A673 (cell line): Measurements from ENCODE around the gene PCDHGB2. TPM values are rescaled to one million over a fixed set of nuclear protein-coding genes. Genes with fewer than 3 reads are reported as not detected.

Experiments
- BruUV-seq: library from RNA; stranded (reverse); fragments of 400-500 nt; replicated peaks from 2 replicates; lab custom pipeline; 2021; lab: Mats Ljungman, UMichigan
- CTCF ChIA-PET: fragments of 300-600 bp; sonication (Branson Sonifier 250); formaldehyde crosslinking; loops from one replicate; lab custom pipeline; 2022; ENCODE audit warnings: antibody characterized with exemption; lab: Charles Lee
- POLR2A ChIA-PET: fragments of 300-600 bp; sonication (Branson Sonifier 250); formaldehyde crosslinking; loops from one replicate; lab custom pipeline; 2022; ENCODE audit warnings: antibody characterized with exemption; ENCODE audit not compliant: low non-redundant PET; lab: Charles Lee
- DNase-seq: peaks from one replicate; pipeline ENCODE4 v3.0.0-alpha.2; 2015; ENCODE audit warnings: low spot score
- H3K27ac ChIP-seq: fragments of 200-600 bp; sonication (generic); 2 replicates; pipeline ENCODE4 v1.5.1; 2016; ENCODE audit warnings: mixed run types, low read depth, mild to moderate bottlenecking, mixed read lengths, antibody characterized with exemption, low read length; ENCODE audit not compliant: poor library complexity, severe bottlenecking
- H3K27me3 ChIP-seq: fragments of 200-600 bp; sonication (generic); replicated peaks from 2 replicates; pipeline ENCODE4 v1.6.1; 2017; ENCODE audit warnings: mixed run types, low read depth, mild to moderate bottlenecking, mixed read lengths, antibody characterized with exemption, low read length; ENCODE audit not compliant: insufficient read depth, poor library complexity
- H3K36me3 ChIP-seq: fragments of 200-600 bp; sonication (generic); 2 replicates; pipeline ENCODE4 v1.6.1; 2016; ENCODE audit warnings: mixed run types, mild to moderate bottlenecking, mixed read lengths, antibody characterized with exemption, low read length; ENCODE audit not compliant: insufficient read depth, poor library complexity, severe bottlenecking
- H3K4me1 ChIP-seq: fragments of 200-600 bp; sonication (generic); 2 replicates; pipeline ENCODE4 v1.6.1; 2017; ENCODE audit warnings: mixed run types, mild to moderate bottlenecking, mixed read lengths, antibody characterized with exemption, low read length; ENCODE audit not compliant: insufficient read depth, poor library complexity, severe bottlenecking
- H3K4me3 ChIP-seq: fragments of 200-600 bp; sonication (generic); 2 replicates; pipeline ENCODE4 v1.5.1; 2016; ENCODE audit warnings: low read depth, mixed run types, mild to moderate bottlenecking, mixed read lengths, low read length; ENCODE audit not compliant: poor library complexity, severe bottlenecking
- H3K9me3 ChIP-seq: fragments of 200-600 bp; sonication (generic); 2 replicates; pipeline ENCODE4 v1.6.1; 2016; ENCODE audit warnings: mixed run types, low read depth, mild to moderate bottlenecking, mixed read lengths, antibody characterized with exemption, low read length; ENCODE audit not compliant: poor library complexity, severe bottlenecking
- CTCF ChIP-seq: fragments of 300-800, 200-600 bp; sonication (generic); conservative IDR thresholded peaks from 2 replicates; pipeline ENCODE4 v1.5.1; 2017; ENCODE audit warnings: low read depth, mild to moderate bottlenecking, antibody characterized with exemption, low read length, moderate library complexity, mixed read lengths
- EZH2 ChIP-seq: fragments of 200-600 bp; sonication (generic); IDR thresholded peaks from 2 replicates; pipeline ENCODE4 v1.6.1; 2017; ENCODE audit warnings: borderline replicate concordance, low read depth, mild to moderate bottlenecking, mixed read lengths, antibody characterized with exemption, low read length; ENCODE audit not compliant: poor library complexity, severe bottlenecking
- intact Hi-C: fragments of 100-400 bp; cut with micrococcal nuclease; formaldehyde crosslinking; loops from one replicate; pipeline ENCODE4 v1.10.0; 2022; ENCODE audit not compliant: unreplicated experiment
- total RNA-seq: library from RNA; stranded (reverse); gene quantifications from 2 replicates; pipeline ENCODE4 v1.2.3, GENCODE V29; 2021

The PCDHGB2 gene
- total RNA-seq, 1 experiment from 2014 or later, result 6.5 TPM

- intact Hi-C loops, result no loop called here
- H3K36me3 ChIP-seq, result peaks cover 39% of the 10 kb centered on the region
- H3K27ac ChIP-seq, result no peak overlapping the region
- peak overlapping the region; percentile 78 for H3K4me3 ChIP-seq
- ChIA-PET CTCF (interaction anchor here (0.8 to 1.9 kb wide), 2 partner anchors 31 to 245 kb away, joined by 3 to 8 read pairs; partner anchors contain the start of gene PCDHGB1), POLR2A (no interaction called here)
- DNase-seq, result no peak
- BruUV-seq, result no TSS peak
- H3K9me3 ChIP-seq, result peaks cover 64% of the 10 kb centered on the region
- H3K4me1 ChIP-seq, result no peaks in the 10 kb centered on the region
- no peaks in the 10 kb centered on the region for H3K27me3 ChIP-seq
- no peak for TF ChIP-seq EZH2
- TF ChIP-seq CTCF, result no peak
Observed at GRCh38 chr5:141319202-141319601, 40.6 kb upstream of the PCDHGB2 start.

GRCh38 chr5:141319699-141320098 lies 40.1 kb upstream of the PCDHGB2 start:
- Histone ChIP-seq H3K9me3 (peaks cover 59% of the 10 kb centered on the region), H3K27me3 (no peaks in the 10 kb centered on the region), H3K4me3 (peak overlapping the region; percentile 78), H3K4me1 (no peaks in the 10 kb centered on the region), H3K36me3 (peaks cover 39% of the 10 kb centered on the region), H3K27ac (peak overlapping the region; percentile 97)
- intact Hi-C loops, result loop anchor here (1.0 kb wide), 1 partner anchor 242 kb away; no protein-coding TSS in a partner anchor
- DNase-seq, result peak; percentile 9
- ChIA-PET POLR2A (no interaction called here), CTCF (interaction anchor here (0.5 to 1.9 kb wide), 5 partner anchors 31 to 244 kb away, joined by 3 to 9 read pairs (median 4); partner anchors contain the start of genes PCDHB14, PCDHB5 and PCDHGB1)
- TF ChIP-seq CTCF (no peak), EZH2 (no peak)
- BruUV-seq, result no TSS peak

GRCh38 chr5:141320225-141321169 lies 39.3 kb upstream of the PCDHGB2 start, which contains the start of gene TAF7:
Gene TAF7 (minus strand): TSS chr5:141320784. CDS start chr5:141320044, 740 bp downstream.
- CTCF ChIA-PET, result interaction anchor here (0.5 to 1.9 kb wide), 5 partner anchors 39 to 243 kb away, joined by 3 to 9 read pairs (median 4); partner anchors contain the start of genes PCDHB14, PCDHB5 and PCDHGB2
- intact Hi-C loops, result loop anchor here (1.0 kb wide), 1 partner anchor 241 kb away; no protein-coding TSS in a partner anchor
- H3K36me3 ChIP-seq, result peaks cover 39% of the 10 kb centered on the region
- H3K4me3 ChIP-seq, result peak within 1 kb of the TSS; percentile 78
- peak within 1 kb of the TSS; percentile 97 for H3K27ac ChIP-seq
- H3K27me3 ChIP-seq, result no peaks in the 10 kb centered on the region
- TF ChIP-seq EZH2 (no peak), CTCF (peak; percentile 90)
- DNase-seq, result peak; percentile 97
- peaks cover 53% of the 10 kb centered on the region for H3K9me3 ChIP-seq
- TSS peak; percentile 72 for BruUV-seq
- no peaks in the 10 kb centered on the region for H3K4me1 ChIP-seq
- POLR2A ChIA-PET, result no interaction called here
